ENCODE data around the gene SMIM44.

The SMIM44 gene

DNA sequence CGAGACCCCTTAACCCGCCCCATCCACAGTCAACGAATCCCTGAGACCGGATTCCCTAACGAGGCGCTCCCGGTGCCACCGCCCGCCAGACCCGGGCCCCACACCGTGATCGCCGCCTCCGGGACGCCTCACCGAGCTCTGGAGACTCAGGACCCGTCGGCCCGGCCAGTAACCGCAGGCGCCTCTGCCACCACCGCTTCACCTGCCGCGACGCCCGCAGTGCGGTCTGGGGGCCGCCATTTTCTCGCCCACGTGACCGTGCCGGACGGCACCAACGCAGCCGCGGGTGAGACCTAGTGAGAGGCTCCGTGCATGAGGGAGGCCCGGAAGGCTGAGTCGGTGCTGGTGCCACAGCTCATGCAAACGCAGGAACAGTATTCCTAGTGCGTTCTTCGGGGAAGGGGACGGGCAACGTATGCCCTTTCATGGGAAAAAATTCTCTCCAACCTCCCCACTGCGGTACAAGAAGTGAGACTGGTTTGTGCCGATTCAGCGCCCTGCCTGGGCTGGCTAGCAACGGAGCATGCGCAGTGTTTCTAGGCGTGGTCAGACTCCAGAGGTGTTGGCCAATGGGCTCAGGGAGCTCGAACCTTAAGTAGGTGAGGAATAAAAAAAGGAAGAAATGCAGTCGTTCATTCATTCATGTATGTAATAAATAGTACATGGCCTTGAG lies 17.3 kb upstream of the SMIM44 start, which contains the start of gene DOHH:
TSS of gene DOHH (minus strand) at position 246 of the 673 bp plus-strand sequence. CDS start 3,860 bp downstream, outside the sequence.
- DNase-seq (ENCODE audit: low read depth) = peak; percentile 89

DNA sequence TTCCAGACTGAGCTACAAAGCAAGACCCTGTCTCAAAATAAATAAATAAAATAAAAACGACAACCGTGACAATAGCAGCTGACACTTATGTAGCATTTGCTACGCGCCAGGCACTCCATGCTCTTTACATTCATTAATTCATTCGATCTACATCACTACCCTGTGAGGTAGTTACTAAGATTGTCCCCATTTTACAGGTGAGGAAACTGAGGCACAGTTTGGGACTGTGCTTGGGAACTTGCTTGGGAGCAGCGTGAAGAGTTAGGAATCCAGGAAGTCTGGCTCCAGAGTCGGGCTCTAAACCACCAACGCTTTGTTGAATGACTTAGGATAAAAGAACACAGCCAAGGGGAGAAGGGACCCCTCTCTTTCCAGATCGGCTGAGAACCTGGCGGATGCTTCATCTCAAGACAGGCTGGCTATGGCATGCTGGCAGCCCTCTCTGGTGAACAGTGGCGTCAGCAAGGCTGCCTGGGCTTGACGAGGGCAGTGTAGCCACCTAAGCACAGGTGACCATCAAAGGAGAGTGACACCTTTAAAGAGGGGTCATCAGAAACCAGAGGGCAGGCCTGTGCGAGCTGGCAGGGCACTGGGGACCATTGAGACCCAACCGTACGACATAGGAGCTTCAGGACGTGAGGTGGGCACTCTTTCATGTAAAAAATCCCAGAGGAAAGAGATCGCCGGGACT lies 16.6 kb upstream of the SMIM44 start:
- no peak for DNase-seq (ENCODE audit: low read depth)

DNA sequence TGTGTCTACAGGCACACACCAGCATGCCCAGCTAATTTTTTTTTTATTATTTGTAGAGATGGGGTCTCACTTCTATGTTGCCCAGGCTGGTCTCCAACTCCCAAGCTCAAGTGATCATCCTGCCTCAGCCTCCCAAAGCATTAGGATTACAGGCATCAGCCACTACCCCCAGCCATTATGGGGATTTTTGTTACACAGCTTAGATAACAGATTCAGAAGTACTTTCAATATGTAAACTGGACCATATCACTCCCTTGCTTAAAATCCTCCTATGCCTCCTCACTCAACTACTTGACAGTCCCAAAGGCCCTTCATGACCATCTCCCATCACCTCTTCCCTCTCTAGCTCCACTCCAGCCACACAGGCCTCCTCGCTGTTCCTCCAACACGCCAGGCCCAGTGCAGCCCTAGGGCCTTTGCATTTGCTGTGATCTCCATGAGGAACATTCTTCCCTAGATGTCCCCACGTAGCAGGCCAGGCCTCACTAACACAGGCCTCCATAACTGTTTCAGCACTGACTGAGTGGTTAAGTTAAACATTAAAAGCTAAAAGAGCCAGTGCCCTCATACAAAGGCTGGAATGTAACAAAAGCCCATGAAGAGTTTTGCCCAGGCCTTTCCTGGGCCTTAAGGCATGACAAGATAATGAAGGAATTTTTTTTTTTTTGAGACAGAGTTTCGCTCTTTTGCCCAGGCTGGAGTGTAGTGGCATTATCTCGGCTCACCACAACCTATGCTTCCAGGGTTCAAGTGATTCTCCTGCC lies 14.7 kb upstream of the SMIM44 start:
- DNase-seq (ENCODE audit: low read depth) = no peak

DNA sequence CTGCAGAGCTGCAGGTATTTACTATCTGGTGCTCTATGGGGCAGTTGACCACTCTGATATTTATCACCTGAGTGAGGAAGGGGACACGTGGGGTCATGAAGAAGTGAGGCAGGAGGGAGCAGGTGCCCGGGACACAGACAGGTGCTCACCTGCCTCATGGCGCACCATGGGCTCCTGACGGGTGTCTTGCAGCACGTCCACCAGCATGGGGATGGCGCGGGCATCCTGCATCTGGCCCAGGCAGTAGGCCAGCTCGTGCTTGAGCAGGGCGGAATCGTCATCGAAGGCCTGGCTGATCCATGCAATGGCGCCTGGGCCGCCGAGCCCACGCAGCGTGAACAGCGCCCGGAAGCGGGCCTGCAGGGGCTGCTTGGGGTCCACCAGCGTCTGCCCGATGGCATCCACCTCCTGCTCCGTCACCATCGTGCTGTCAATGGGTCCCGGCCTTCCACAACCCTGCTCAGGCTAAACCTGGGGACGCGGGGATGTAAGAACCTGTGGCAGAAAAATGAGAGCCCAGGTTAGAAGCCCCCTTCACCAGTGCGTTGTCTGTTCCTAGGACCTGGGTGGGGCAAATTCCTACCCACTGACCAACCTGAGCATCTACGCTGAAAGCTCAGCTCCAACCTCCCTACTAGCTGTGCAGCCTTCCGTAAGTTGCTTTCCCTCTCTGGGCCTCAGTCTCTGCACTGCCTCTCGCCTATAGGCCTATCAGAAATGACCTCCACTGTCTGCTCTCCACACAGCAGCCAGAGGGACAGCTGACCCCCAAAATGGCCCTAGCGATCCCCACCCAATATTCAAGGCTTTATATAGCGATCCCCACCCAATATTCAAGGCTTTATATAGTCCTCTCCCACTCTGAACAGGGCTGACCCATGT lies 13.4 kb upstream of the SMIM44 start:
- no peak for DNase-seq (ENCODE audit: low read depth)

DNA sequence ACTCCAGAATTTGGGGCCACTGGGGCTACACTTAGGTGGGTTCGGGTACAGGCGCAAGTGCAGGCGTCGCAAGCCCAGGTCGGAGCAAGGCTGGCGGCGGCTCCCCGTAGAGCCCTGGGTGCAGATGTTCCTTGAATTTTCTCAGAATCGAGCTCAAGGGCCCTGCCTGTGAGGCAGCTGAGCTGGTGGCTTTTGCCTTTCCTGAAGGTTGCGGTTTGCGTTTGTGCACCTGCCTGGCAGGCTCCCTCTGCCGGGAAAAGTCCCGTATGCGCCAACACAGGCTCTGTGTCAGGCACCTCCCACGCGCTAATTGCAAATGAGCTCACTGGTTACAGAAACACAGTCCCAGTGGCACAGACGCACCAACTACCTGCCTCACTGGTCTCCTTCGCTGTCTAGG lies 11.3 kb upstream of the SMIM44 start:
- DNase-seq (ENCODE audit: low read depth) = no peak

DNA sequence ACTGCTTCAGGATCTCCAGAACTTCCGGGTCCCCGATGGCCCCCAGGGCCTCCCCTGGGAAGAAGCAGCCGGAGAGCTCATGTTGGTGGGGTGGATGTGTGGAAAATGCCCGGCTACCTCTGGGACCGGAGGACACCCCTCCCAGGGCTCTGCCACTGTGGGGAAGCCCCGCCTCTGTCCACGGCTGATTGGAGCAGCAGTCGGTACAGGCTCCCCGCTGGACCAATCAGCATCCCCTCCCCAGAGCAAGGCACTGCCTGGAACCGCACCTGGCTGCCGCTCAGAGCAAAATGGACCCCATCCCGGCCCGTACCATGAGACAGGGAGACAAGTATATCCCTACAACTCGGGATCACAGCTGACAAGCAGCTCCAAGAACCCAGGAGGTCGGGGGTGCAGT lies 10.8 kb upstream of the SMIM44 start:
- DNase-seq (ENCODE audit: low read depth) = no peak

DNA sequence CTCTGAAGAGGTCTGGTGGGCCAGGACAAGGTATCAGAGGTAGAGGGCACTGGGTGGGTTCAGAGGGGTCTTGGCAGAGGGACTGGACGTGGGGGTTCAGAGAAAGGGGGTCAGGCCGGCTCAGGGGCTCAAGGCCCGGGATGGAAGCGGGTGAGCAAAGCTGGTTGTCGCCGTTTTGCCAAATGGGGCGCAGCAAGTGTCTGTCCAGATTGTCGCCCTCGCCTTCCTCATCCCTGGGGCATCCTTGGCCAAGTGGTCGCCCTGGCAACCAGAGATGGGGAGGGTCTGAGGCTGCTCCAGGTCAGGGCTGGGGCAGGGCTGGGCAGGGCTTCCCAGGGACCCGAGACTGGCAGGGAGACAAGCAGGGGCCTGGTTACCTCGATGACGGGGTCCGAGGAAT lies 10.4 kb upstream of the SMIM44 start:
- DNase-seq (ENCODE audit: low read depth) = no peak

DNA sequence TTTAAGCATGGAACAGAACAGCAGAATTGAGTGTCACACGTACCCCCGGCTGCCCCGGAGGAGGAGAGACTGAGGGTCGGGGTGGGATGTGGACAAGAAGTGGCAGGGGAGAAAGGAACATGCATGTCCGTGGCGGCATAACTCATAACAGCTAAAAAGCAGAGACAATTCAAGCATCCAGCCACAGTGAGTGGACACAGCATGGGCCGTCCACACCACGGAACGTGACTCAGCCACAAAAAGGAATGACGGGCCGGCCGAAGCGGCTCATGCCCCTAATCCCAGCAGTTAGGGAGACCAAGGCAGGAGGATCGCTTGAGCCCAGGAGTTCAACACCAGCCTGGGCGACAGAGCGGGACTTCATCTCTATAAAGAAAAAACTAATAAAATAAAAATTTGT lies 9.7 kb upstream of the SMIM44 start:
- DNase-seq (ENCODE audit: low read depth) = no peak

DNA sequence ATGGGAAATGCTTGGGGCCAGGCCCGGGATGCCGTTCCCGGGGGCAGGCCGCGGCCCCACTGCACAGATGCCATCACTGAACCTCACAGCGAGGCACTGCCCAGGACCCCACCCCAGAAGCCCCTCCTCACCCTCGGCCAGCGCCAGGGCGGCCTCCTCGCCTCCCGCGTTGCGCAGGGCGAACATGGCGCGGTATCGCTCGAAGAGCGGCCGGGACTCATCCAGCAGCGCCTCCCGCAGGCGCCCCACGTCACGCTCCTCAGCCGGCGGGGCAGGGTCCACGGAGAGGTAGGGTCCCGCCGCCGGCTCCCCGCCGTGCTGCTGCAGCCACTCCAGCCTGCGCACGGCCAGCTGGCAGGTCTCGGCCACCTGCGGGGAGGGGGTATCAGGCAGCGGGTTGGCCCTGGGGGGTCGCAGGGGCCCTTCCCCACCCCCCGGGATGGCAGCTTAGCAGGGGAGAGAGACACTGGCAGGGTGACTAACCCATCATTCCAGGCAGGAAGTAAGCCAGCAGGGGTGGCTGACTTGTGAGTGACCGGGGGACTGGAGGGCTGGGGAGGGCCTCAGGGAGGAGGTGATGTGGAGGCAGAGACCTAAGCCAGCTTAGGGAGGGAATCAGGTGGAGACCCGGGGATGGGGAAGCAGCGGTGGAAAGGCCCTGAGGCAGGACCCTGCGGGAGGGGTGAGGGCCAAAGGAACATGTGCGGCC lies 9.0 kb upstream of the SMIM44 start:
- DNase-seq (ENCODE audit: low read depth) = no peak

DNA sequence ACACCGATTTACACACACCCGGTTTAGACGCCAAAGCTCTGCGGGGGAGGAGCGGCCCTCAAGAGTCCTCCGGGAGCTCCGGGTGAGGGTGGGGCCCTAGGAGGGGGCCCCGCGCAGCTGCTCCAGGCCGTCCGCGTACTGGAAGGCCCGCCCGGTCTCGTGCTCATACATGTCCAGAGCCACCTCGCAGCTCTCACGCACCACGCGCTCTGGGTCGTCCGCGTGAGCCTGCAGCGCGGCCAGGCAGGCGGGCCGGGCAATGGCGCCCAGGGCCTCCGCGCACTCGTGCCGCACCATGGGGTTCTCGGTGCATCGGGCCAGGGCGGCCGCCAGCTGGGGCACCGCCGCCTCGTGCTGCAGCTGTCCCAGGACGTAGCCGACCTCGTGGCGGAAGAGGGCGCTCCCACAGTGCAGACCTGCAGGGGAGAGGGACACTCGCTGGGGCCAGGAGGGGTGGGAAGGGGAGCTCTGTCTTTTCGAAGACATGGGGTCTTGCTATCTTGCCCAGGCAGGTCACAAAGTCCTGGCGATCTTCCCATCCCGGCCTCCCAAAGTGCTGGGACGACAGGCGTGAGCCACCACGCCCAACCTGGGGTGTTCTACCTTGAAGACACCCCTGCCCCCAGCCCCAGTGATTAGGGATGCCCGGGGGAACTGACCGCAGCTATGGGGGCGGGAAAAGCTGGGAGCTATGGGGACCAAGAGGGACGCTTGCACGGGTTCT lies 8.3 kb upstream of the SMIM44 start:
- DNase-seq (ENCODE audit: low read depth) = no peak

DNA sequence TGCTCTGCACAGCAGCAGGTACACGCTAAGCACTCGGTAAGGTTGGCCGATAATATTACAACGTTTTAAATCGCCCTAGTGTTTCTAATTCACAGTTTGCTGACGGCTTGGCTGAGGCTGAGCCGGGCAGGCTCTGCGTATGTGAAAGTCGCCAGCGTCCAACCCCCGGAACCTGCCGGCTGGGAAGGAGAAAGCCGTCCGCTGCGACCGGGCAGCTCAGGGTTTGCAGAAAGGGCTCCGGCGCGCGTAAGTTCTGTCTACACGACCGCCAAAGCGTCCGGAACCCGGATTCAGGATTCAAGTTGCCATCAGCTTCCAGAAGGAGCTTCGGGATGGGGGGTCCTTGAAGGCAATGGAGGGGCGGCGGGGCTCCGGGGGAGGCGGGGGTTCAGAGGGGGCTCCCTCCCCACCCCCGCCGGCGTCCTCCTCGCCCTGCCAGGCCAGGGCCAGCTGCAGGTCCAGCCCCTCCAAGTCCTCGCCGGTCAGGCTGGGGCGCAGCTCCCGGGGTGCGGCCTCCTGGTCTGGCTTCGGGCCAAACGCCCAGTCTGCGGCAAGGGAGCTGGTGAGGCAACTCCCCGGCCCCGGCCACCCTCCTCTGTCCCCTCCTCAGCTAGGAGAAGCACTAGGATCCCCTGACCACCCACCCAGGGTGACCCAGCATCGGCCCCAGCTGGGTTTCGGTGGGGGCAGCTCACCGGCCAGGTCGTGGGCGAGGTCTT lies 575 bp downstream of the SMIM44 start:
- no peak for DNase-seq (ENCODE audit: low read depth)

DNA sequence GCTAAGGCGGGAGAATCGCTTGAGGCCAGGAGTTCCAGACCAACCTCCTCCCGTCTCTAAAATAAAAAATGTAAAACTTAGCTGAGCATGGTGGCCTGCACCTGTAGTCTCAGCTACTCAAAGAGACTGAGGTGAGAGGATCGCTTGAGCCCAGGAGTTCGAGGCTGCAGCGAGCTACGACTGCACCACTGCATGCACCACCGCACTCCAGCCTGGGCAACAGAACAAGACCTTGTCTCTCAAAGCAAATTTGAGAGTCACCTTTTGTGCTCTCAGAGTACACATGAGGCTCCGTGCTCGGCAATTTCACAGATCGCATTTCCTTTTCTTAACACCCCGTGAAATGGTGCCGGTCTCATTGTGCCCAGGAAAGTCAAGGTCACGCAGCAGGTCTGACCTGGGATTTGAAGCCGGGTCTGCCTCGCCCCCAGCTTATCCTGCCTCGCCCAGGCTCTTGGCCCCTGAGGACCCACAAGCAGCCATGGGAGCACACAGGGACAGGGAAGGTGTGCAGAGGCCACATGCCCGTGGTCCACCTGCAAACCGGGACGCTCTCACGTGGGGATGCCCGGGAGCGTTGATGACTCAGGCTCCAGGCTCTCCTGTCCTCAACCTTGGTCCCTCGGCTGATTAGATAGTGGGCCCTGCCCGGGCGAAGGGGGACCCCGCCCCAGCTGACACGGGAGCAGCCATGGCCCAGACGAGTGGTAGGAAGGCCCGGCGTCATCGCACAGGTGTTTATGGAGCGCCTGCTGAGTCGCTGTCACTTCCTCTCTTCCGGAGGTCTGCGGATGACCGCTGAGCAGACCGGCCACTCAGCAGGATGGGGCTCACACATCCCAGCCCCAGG lies 1.8 kb downstream of the SMIM44 start:
- DNase-seq (ENCODE audit: low read depth) = no peak

DNA sequence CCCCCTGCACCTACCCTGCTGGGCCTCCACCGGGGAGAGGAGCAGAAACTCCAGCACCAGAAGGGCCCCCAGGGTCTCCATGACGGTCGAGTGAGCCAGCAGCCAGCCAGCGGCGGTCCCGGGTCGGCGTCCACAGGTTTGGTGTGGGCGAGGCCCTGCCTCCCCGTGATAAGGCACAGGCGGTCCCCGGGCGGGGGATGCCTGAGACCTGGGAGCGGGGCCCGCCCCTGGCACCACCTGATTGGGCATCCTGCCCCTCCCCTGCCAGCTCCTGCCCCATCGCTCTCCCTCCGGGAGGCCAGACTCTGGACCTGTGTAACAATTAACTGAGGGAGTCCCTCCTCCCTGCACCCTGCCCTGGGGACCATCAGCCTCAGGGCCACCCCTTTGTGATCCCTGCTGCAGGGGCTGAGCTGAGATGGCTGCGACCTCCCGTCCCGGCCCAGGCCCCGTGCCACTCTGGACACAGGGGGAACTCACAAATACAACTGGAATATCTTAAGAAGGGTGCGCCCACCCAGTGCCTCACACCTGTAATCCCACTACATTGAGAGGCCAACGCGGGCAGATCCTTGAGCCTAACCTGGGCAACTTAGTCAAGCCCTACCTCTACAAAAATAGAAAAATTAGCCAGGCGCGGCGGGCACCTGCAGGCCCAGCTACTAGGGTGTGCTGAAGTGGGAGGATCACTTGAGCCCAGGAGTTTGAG lies 2.7 kb downstream of the SMIM44 start, which contains the start of gene SMIM24:
TSS of gene SMIM24 (minus strand) at position 143 of the 709 bp plus-strand sequence. CDS start at position 81, 62 bp downstream.
- DNase-seq (ENCODE audit: low read depth) = no peak

DNA sequence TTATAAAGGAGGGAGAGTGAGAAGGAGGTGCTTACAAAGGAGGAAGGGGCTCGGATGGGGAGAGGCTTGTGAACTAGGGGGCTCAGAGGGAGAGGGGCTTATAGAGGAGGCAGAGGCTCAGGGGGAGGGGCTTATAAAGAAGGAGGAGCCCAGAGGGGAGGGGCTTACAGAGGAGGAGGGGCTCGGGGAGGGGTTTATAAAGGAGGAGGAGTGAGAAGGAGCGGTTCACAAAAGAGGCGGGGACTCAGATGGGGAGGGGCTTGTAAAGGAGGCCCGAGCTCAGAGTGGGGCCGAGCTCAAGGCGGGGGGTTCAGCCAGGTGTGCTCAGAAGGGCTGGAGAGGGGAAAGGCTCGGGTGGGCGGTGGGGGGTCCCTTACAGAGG lies 3.4 kb downstream of the SMIM44 start:
- DNase-seq (ENCODE audit: low read depth) = no peak

DNA sequence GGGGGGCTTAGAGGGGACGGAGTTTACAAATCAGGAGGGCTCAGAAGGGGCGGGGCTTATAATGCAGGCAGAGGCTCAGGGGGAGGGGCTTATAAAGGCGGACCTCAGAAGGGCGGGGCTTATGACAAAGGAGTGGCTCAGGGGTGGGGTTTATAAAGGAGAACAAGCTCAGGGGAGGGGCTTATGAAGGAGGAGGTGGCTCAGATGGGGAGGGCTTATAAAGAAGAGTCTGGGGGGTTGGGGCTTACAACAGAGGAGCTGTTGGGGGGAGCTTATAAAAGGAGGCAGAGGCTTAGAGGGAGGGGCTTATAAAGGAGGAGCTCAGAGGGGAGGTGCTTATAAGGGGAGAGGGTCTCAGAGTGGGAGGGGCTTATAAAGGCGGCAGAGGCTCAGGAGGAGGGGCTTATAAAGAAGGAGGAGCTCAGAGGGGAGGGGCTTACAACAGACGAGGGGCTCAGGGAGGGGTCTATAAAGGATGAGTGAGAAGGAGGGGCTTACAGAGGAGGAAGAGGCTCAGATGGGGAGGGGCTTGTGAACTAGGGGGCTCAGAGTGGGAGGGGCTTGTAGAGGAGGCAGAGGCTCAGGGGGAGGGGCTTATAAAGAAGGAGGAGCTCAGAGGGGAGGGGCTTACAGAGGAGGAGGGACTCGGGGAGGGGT lies 3.9 kb downstream of the SMIM44 start:
- DNase-seq (ENCODE audit: low read depth) = no peak

DNA sequence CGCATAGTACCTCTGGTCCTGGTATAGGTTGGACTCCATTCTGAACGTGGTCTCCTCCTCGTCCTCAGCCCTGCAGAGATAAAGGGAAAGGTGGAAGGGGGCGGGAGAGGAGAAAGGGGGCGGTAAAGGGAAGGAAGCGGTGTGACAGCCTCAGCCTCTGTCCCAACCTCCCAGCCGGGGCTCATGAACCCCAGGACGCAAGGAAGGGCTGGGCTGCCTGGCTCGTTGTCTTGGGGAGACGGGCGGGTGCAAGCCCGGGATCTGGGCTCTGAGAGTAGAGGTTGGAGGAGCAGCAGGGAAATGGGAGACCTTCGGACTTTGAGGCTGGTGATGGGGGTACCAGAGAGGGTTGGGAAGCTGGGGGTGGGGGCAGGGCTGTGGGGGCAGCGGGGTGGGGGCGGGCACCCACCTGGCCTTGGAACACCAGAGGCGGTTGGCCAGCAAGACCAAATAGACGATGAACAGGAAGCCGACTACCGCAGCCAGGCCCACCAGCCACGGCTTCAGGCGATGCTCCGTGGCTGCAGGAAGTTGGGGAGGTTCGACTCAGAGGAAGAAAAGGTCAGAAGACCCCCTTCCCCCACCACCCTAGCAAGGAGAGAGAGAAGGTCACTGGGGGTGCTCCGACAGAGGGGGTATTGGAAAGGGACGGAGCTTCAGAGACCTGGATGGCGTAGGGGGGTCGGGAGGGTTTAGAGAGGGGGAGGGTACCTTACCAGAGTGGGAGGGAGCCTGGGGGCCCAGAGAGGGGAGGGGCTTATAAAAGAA lies 4.6 kb downstream of the SMIM44 start:
- no peak for DNase-seq (ENCODE audit: low read depth)

DNA sequence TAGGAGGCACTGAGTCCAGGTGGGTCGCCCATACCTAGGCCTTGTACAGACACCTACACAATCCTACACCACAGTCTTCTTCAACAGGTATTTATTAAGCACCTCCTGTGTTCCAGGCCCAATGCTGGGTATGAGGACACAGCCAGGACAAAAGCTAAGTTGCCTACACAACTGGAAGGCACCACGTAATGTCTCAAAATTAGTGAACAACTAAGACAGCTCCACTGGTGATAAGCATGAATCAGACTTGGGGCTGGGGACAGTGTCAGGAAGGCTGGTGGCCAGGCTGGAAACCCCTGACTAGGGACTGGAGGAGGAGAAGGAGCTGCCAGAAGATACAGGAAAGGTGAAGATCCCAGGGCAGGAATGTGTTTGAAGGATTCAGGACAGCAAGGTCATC lies 5.3 kb downstream of the SMIM44 start:
- DNase-seq (ENCODE audit: low read depth) = no peak

All from activated T-helper 1 cell treated with Interleukin-2 at 50 U/mL for 16 hours (primary cell).